Left ventricle myocardium inferior (tissue), 1 donor: Measurements from ENCODE around the gene SBK2. TPM values are rescaled to one million over a fixed set of nuclear protein-coding genes. Genes with fewer than 3 reads are reported as not detected.

Experiments used
- DNase-seq: peaks from one replicate; pipeline ENCODE4 v3.0.0-alpha.2; 2020
- H3K27ac ChIP-seq: fragments of 200-600 bp; replicated peaks from 2 replicates; pipeline ENCODE4 v1.8.0; 2021
- H3K27me3 ChIP-seq: fragments of 200-600 bp; 2 replicates; pipeline ENCODE4 v1.8.0; 2021; ENCODE audit warnings: low read depth
- H3K36me3 ChIP-seq: fragments of 200-600 bp; 2 replicates; pipeline ENCODE4 v1.8.0; 2021
- H3K4me1 ChIP-seq: fragments of 200-600 bp; 2 replicates; pipeline ENCODE4 v1.8.0; 2021
- H3K4me3 ChIP-seq: fragments of 200-600 bp; 2 replicates; pipeline ENCODE4 v1.8.0; 2021; ENCODE audit warnings: mild to moderate bottlenecking, moderate library complexity
- H3K9me3 ChIP-seq: fragments of 200-600 bp; replicated peaks from 2 replicates; pipeline ENCODE4 v1.8.0; 2021
- intact Hi-C: fragments of 100-400 bp; cut with micrococcal nuclease; formaldehyde crosslinking; loops from one replicate; pipeline ENCODE4 v1.11.0; 2022
- total RNA-seq: library from RNA; stranded (reverse); fragmentation: NEBNext Ultra II Directional; extraction: Animal tissue kit (Norgen Biotek cat#: 25700); gene quantifications from one replicate; pipeline ENCODE4 v1.2.1, GENCODE V29; 2021
- TF ChIP-seq, protein P1 (sequence below): fragments of 200-600 bp; IDR thresholded peaks from 2 replicates; pipeline ENCODE4 v1.8.0; 2021; ENCODE audit warnings: antibody characterized with exemption, mild to moderate bottlenecking, borderline replicate concordance
- donor health status: DM: no; HTN: yes; CAD: no; lungs with severe emphysema.

SBK2 gene
- total RNA-seq, 1 donor from 2014 or later: 6.5 TPM

DNA sequence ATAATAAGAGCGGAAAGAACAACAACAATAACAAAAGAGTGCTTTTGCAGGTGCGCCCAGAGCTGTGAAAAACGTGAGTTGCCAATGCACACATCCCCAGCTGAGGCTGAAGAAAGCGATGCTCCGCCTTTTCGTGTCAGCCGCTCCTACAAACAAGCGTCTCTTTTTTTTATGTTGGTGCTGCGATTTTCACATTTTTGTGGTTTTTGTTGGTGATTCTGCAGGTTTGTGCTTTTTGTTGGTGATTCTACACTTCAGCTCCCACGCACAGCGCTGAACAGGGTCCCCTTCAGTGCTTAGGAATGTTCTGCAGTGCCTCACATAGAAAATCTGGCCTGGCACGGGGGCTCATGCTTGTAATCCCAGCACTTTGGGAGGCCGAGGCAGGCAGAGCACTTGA is 15.7 kb upstream of the SBK2 start:
- Histone ChIP-seq H3K27ac (no peak overlapping the region), H3K4me1 (peaks cover 21% of the 10 kb centered on the region), H3K9me3 (no peaks in the 10 kb centered on the region), H3K27me3 (peaks cover 5% of the 10 kb centered on the region), H3K4me3 (no peak overlapping the region), H3K36me3 (no peaks in the 10 kb centered on the region)
- TF ChIP-seq, protein P1, sequence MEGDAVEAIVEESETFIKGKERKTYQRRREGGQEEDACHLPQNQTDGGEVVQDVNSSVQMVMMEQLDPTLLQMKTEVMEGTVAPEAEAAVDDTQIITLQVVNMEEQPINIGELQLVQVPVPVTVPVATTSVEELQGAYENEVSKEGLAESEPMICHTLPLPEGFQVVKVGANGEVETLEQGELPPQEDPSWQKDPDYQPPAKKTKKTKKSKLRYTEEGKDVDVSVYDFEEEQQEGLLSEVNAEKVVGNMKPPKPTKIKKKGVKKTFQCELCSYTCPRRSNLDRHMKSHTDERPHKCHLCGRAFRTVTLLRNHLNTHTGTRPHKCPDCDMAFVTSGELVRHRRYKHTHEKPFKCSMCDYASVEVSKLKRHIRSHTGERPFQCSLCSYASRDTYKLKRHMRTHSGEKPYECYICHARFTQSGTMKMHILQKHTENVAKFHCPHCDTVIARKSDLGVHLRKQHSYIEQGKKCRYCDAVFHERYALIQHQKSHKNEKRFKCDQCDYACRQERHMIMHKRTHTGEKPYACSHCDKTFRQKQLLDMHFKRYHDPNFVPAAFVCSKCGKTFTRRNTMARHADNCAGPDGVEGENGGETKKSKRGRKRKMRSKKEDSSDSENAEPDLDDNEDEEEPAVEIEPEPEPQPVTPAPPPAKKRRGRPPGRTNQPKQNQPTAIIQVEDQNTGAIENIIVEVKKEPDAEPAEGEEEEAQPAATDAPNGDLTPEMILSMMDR: no peak
- DNase-seq: no peak
- intact Hi-C loops: no loop called here

DNA sequence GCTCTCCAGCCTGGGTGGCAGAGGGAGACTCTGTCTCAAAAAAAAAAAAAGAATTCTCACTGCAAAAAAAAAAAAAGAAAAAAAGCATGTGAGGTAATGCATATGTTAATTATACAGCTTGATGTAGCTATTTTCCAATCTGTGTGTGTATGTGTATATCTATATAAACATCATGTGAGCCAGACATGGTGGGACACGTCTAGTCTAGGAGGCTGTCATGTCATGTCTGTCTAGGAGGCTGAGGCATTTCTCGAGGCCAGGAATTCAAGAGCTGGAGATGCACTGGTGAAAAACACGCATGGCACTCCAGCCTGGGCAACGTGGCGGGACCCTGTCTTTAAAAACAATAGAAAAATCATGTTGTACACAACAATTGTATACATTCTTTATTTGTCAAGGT is 15.3 kb upstream of the SBK2 start:
- Histone ChIP-seq H3K4me3 (no peak overlapping the region), H3K4me1 (peaks cover 26% of the 10 kb centered on the region), H3K9me3 (no peaks in the 10 kb centered on the region), H3K27me3 (peaks cover 9% of the 10 kb centered on the region), H3K36me3 (no peaks in the 10 kb centered on the region), H3K27ac (no peak overlapping the region)
- DNase-seq: no peak
- TF ChIP-seq, protein P1: no peak
- intact Hi-C loops: no loop called here

DNA sequence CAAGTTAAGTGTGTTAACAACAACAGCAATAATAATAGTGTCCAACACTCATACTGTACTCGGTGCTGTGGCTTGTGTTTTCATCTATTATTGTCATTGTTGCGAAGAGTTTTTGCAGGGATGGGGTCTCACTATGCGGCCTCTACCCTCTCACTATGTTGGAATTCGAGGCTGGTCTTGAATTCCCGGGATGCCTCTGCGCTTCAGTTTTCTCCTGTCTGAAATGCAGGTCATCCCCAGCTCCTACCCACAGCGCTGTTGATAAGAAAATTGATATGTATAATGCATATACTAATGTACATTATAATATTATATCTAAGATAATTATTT is 13.4 kb upstream of the SBK2 start:
- H3K4me1 ChIP-seq: peaks cover 45% of the 10 kb centered on the region
- no peaks in the 10 kb centered on the region for H3K36me3 ChIP-seq
- DNase-seq: no peak
- TF ChIP-seq, protein P1: no peak
- H3K4me3 ChIP-seq: peak overlapping the region; percentile 48
- no peak overlapping the region for H3K27ac ChIP-seq
- intact Hi-C loops: no loop called here
- H3K27me3 ChIP-seq: peaks cover 11% of the 10 kb centered on the region
- H3K9me3 ChIP-seq: no peaks in the 10 kb centered on the region

DNA sequence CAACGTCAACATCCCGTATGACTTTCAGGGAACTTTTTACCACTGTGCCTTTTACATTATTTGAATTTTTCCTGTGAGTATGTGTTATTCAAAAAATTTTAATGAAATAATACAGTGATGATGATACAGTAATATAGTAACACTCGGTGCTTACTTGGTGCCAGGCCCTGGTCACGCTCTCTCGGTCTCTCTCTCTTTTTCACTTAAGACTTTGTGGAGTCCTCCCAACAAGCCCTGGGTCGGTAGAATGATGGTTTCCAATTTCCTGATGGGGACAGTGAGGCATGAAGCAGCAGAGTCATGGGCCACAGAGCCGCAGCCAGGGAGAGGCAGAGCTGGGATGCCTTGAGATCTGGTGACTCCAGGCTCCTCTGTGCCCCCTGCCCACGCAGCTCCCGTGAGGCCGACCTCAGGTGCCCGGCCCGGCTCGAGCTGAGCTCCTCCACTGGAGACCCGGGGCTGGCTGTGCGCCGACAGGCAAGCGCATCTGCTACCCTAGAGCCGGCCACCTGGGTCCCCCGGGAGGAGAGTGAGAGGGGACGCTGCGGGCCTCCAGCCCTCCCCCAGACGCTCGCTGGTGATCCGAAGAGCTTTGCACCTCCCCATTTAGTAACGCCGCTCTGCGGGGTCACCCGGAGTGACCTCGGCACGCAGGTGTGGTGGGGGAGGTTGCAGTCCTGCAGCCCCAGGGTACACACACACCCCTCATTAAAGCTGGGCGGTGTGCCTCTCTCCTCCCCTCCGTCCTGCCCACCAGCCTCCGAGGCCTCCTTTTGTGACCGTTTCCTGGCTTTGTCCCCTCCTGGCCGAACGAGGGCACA is 12.8 kb upstream of the SBK2 start:
- no peak for DNase-seq
- Histone ChIP-seq H3K9me3 (no peaks in the 10 kb centered on the region), H3K27me3 (peaks cover 11% of the 10 kb centered on the region), H3K27ac (peak overlapping the region; percentile 69), H3K4me1 (peaks cover 50% of the 10 kb centered on the region), H3K4me3 (peak overlapping the region; percentile 48), H3K36me3 (no peaks in the 10 kb centered on the region)
- intact Hi-C loops: no loop called here
- TF ChIP-seq, protein P1: peak; percentile 20

DNA sequence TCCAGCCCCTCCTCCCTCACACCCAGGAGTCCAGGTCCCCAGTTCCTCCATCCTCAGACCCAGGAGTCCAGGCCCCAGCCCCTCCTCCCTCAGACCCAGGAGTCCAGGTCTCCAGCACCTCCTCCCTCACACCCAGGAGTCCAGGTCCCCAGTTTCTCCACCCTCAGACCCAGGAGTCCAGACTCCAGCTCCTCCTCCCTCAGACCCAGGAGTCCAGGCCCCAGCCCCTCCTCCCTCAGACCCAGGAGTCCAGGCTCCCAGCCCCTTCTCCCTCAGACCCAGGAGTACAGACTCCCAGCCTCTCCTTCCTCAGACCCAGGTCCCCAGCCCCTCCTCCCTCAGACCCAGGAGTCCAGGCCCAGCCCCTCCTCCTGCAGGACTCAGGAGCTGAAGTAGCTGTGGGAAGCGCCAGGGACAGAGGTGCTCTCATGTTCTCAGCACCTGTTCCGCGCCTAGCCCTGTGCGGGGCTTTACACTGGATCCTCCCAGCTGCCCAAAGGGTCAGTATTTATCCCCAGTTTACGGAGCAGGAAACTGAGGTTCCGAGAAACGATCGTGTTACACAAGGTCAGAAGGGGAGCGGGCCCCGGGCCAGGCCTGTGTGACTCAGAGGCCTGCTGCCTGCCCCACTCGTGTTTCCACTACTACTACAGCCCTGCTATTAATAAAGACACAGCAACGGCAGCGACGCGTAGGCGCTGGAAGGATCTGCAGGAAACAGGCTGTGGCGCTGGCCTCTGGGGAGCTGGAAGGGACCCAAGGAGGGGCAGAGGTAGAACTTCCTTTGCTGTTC is 10.1 kb upstream of the SBK2 start:
- TF ChIP-seq, protein P1: no peak

More for the DNA sequence above, 10.1 kb upstream of the SBK2 start:
- H3K4me3 ChIP-seq: peak overlapping the region; percentile 30
- DNase-seq: peak; percentile 85
- H3K4me1 ChIP-seq: peaks cover 54% of the 10 kb centered on the region
- no peaks in the 10 kb centered on the region for H3K9me3 ChIP-seq
- H3K27me3 ChIP-seq: peaks cover 11% of the 10 kb centered on the region
- H3K36me3 ChIP-seq: no peaks in the 10 kb centered on the region
- peak overlapping the region; percentile 96 for H3K27ac ChIP-seq
- intact Hi-C loops: no loop called here
